Esophagus squamous epithelium (tissue), 5 donors: ENCODE results near the gene RAI14. TPM values are rescaled to one million over a fixed set of nuclear protein-coding genes. Genes with fewer than 3 reads are reported as not detected.

Source experiments
- DNase-seq: peaks from one replicate; lab custom pipeline; 2025; lab: John Stamatoyannopoulos, UW
- H3K27ac ChIP-seq, 4 donors: fragments of 200-600 bp; sonication (generic); one replicate each; pipeline ENCODE4 v1.5.1; 2016 to 2019; ENCODE audit warnings: mild to moderate bottlenecking in 1 of 4
- H3K27me3 ChIP-seq, 4 donors: fragments of 200-600 bp; sonication (generic); 1 replicate in 3 of 4; 2 replicates in 1 of 4; pipeline versions ENCODE4 v1.5.1 to v1.6.0; 2017 to 2021; ENCODE audit warnings: antibody characterized with exemption in 1 of 4
- H3K36me3 ChIP-seq, 3 donors: fragments of 200-600 bp; sonication (generic); one replicate each; pipeline ENCODE4 v1.5.1; 2016 to 2019
- H3K4me1 ChIP-seq, 3 donors: fragments of 200-600 bp; sonication (generic); one replicate each; pipeline ENCODE4 v1.5.1; 2017 to 2019
- H3K4me3 ChIP-seq, 4 donors: fragments of 200-600 bp; sonication (generic); 1 replicate in 3 of 4; 2 replicates in 1 of 4; pipeline ENCODE4 v1.5.1; 2016 to 2019; ENCODE audit warnings: mild to moderate bottlenecking in 2 of 4, moderate library complexity in 1 of 4
- H3K9me3 ChIP-seq, 3 donors: fragments of 200-600 bp; sonication (generic); one replicate each; pipeline ENCODE4 v1.5.1; 2016 to 2019
- POLR2A ChIP-seq, 4 donors: fragments of 450-650 bp; IDR thresholded peaks; one replicate each; pipeline ENCODE4 v1.6.1; 2017; ENCODE audit warnings: antibody characterized with exemption in 4 of 4, mild to moderate bottlenecking in 4 of 4, moderate library complexity in 3 of 4
- WGBS, 2 donors: methylation state at CpG; one replicate each; pipeline ENCODE4 v1.1.5; 2018; 5-methylcytosine and 5-hydroxymethylcytosine counted together
- intact Hi-C: fragments of 100-400 bp; cut with DNase I; formaldehyde crosslinking; loops from one replicate; pipeline ENCODE4 v1.15.0; 2022
- total RNA-seq, 4 donors: library from RNA; depleted of rRNA; stranded (reverse); fragments of >200 nt; gene quantifications; one replicate each; pipeline ENCODE4 v1.1.0, GENCODE V29; 2016
- TF ChIP-seq, protein P1 (sequence below), 6 experiments: fragments of 450-650 bp in 4 of 6; fragments of 200-600 bp in 2 of 6; sonication (generic) in 2 of 6; IDR thresholded peaks; one replicate each; pipeline ENCODE4 v1.5.1; 2016 to 2019; ENCODE audit warnings: antibody characterized with exemption in 6 of 6, mild to moderate bottlenecking in 4 of 6, moderate library complexity in 4 of 6
- donor health status: DM: yes; HTN: yes; CAD: no.

Gene RAI14
- total RNA-seq, 4 donors from 2014 or later: 5.2 to 18.7 (median 9.0) TPM

DNA sequence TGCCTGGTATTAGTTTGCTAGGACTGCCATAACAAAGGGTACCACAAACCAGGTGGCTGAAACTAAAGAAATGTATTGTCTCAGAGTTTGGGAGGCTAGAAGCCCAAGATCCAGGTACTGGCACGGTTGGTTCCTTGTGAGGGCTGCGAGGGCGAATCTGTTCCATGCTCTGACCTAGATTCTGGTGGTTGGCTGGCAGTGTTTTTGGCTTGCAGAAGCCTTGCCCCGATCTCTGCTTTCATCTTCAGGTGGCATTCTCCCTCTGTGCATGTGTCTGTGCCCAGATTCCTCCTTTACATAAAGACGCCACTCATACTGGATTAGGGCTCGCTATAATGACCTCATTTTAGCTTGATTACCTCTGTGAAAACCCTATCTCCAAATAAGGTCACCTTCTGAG is 36.7 kb downstream of the RAI14 start:
- WGBS, 2 donors: 85 to 93% methylated on average over 3 to 6 of the region's 6 CpGs
- TF ChIP-seq, protein P1, sequence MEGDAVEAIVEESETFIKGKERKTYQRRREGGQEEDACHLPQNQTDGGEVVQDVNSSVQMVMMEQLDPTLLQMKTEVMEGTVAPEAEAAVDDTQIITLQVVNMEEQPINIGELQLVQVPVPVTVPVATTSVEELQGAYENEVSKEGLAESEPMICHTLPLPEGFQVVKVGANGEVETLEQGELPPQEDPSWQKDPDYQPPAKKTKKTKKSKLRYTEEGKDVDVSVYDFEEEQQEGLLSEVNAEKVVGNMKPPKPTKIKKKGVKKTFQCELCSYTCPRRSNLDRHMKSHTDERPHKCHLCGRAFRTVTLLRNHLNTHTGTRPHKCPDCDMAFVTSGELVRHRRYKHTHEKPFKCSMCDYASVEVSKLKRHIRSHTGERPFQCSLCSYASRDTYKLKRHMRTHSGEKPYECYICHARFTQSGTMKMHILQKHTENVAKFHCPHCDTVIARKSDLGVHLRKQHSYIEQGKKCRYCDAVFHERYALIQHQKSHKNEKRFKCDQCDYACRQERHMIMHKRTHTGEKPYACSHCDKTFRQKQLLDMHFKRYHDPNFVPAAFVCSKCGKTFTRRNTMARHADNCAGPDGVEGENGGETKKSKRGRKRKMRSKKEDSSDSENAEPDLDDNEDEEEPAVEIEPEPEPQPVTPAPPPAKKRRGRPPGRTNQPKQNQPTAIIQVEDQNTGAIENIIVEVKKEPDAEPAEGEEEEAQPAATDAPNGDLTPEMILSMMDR (IDR thresholded peaks at IDR 0.05): no peak
- TF ChIP-seq POLR2A (IDR thresholded peaks at IDR 0.05): no peak
- H3K4me3 ChIP-seq: no peak overlapping the region
- no peak overlapping the region for H3K27ac ChIP-seq
- H3K4me1 ChIP-seq: peaks cover 0 to 27% (median 10%) of the 10 kb centered on the region in 3 donors
- no peaks in the 10 kb centered on the region for H3K27me3 ChIP-seq
- no peaks in the 10 kb centered on the region for H3K36me3 ChIP-seq
- intact Hi-C loops: no loop called here
- no peak for DNase-seq
- no peaks in the 10 kb centered on the region for H3K9me3 ChIP-seq

DNA sequence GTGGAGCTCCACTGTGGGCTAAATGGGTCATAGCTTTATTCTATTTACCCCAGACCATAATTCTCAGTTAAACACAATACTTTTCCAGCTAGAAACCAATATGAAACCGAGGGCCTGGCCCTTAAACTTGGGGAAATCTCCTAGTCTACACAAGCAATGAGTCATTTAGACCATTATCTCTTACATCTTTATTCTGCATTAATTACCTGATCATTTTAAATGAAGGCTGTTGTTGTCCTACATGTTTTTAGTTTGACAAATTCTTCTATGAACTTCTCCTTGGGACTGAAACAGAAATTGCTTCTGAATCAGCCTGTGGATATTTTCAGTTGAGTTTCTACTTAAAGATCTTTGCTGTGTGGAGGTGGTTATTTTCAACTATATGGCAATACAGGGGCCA is 37.9 kb downstream of the RAI14 start:
- no peak for TF ChIP-seq POLR2A (IDR thresholded peaks at IDR 0.05)
- TF ChIP-seq, protein P1 (IDR thresholded peaks at IDR 0.05): no peak
- 67 to 72% methylated on average over 1 of the region's 1 CpG for WGBS, 2 donors
- Histone ChIP-seq H3K36me3 (no peaks in the 10 kb centered on the region), H3K4me3 (no peak overlapping the region), H3K27ac (peak overlapping the region in 3 of 4 donors; percentile 1 to 39 (median 26)), H3K27me3 (no peaks in the 10 kb centered on the region), H3K9me3 (no peaks in the 10 kb centered on the region), H3K4me1 (peaks cover 0 to 33% (median 10%) of the 10 kb centered on the region in 3 donors)
- no peak for DNase-seq
- intact Hi-C loops: no loop called here

DNA sequence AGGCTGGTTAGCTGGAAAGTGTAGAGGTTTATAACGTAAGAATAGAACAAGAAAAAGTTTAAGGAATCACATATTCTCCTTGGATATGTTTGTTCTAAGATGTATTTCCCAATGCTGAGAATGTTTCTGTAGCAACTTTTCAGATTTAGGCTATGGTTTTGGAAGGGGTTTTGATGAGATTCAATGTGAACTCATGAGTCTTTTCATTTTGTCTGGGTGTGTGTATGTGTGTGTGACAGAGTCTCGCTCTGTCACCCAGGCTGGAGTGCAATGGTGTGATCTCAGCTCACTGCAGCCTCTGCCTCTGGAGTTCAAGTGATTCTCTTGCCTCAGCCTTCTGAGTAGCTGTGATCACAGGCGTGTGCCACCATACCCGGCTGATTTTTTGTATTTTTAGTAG is 38.6 kb downstream of the RAI14 start:
- intact Hi-C loops: no loop called here
- DNase-seq: no peak
- Histone ChIP-seq H3K4me3 (peak overlapping the region in 1 of 4 donors; percentile 28), H3K27ac (peak overlapping the region in 3 of 4 donors; percentile 1 to 39 (median 26)), H3K4me1 (peaks cover 0 to 40% (median 15%) of the 10 kb centered on the region in 3 donors), H3K36me3 (no peaks in the 10 kb centered on the region), H3K9me3 (no peaks in the 10 kb centered on the region), H3K27me3 (no peaks in the 10 kb centered on the region)
- WGBS, 2 donors: 86 to 91% methylated on average over 2 to 4 of the region's 4 CpGs
- TF ChIP-seq, protein P1 (IDR thresholded peaks at IDR 0.05): no peak

DNA sequence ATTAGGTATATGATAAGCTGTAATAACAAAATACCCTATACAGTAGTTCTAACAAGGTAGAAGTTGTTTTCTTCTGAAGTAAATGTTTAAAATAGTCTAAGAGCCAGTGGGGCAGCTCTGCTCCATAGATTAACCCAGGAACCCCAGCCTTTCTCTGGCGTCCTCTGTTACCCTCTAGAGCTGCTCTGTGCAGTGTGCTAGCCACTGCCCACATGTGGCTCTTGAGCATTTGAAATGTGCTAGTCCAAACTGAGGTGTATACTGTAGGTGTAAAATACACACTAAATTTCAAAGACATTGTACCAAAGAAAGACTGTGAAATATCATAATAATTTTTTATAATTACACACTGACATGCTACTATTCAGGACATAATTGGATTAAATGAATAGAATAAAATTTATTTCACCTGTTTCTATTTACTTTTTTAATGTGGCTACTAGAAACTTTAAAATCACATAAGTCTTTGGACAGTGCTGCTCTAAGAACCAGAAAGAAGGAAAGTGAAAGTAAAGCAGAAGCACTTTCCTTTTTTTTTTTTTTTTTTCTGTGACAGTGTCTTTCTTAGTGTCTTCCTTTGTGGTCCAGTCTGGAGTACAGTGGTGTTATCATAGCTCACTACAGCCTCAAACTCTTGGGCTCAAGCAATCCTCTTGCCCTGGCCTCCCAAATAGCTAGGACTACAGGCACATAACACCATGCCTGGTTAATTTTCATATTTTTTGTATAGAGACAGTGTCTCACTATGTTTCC is 39.3 kb downstream of the RAI14 start:
- WGBS, 2 donors: 64 to 81% methylated on average over 1 of the region's 1 CpG
- DNase-seq: no peak
- Histone ChIP-seq H3K4me3 (peak overlapping the region in 1 of 4 donors; percentile 28), H3K9me3 (no peaks in the 10 kb centered on the region), H3K27me3 (no peaks in the 10 kb centered on the region), H3K36me3 (no peaks in the 10 kb centered on the region), H3K27ac (peak overlapping the region in 1 of 4 donors; percentile 39), H3K4me1 (peaks cover 0 to 47% (median 18%) of the 10 kb centered on the region in 3 donors)
- intact Hi-C loops: no loop called here
- TF ChIP-seq, protein P1 (IDR thresholded peaks at IDR 0.05): no peak
- TF ChIP-seq POLR2A (IDR thresholded peaks at IDR 0.05): no peak

DNA sequence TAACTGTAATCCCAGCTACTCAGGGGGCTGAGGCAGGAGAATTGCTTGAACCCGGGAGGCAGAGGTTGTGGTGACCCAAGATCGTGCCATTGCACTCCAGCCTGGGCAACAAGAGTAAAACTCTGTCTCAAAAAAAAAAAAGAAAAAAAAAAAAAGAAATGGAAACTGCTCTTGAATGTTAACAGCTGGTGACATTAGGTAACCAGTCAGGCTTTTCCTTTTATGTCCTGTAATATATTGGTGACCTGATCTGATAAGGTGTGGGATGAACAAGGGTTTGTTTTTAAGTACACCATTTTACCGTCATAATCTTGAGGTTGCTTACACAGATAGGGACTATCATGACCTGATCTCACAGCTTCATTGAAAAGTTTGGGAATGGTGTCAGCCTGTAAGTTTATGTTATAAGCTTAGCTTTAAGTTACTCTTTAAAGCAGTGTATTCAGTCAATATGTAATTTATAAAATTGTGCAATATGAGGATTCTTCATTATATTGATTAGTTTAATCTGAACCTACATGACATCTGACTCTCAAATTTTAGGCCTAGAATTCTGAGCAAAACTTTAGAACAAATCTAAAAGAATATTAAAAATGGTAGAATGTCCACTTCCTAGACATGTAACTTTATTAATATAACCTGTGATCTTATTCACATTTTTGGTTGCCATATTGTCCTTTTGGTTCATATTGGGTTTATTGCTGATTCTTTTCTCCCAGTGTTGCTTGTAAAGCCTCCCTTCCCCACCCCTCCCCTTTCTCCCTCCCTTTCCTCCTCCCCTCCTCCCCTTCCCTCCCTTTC is 41.4 kb downstream of the RAI14 start:
- no peak for DNase-seq
- Histone ChIP-seq H3K4me1 (peaks cover 0 to 58% (median 18%) of the 10 kb centered on the region in 3 donors), H3K4me3 (no peak overlapping the region), H3K9me3 (no peaks in the 10 kb centered on the region), H3K27ac (no peak overlapping the region), H3K36me3 (no peaks in the 10 kb centered on the region), H3K27me3 (no peaks in the 10 kb centered on the region)
- TF ChIP-seq, protein P1 (IDR thresholded peaks at IDR 0.05): no peak
- no peak for TF ChIP-seq POLR2A (IDR thresholded peaks at IDR 0.05)
- 93% methylated on average over 3 of the region's 3 CpGs for WGBS, 2 donors
- intact Hi-C loops: no loop called here
